Measurements from ENCODE around the gene PTPRD. TPM values are rescaled to one million over a fixed set of nuclear protein-coding genes. Genes with fewer than 3 reads are reported as not detected.

The PTPRD gene
- total and polyA plus RNA-seq, 9 of the 15 experiments (the other 6 are each of a cell fraction or from before 2014, with no cell fraction given), result 0.11 TPM; not detected in 8

DNA sequence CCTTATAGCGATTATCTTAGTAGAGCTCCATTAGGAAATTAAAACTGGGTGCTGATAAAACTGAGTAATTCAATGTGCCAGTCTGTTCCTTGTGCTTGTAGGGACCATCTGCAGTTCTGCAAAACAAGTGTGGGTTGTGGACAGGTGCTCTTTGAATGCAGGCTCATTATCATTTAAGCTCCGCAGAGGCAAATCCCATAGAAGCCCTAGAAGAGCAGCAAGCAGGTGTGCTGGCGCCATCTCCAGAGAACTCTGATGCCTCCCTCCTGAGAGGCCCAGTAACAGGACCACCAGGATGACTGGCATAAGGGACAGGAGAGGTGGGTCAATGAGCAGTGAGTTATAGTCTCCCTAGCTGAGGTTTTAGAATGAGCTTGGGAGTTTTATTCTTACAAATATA, 1470.8 kb downstream of the PTPRD start:
- Histone ChIP-seq H3K79me2 (ENCODE audit: control insufficient read depth, insufficient read depth, low read length) (no peaks in the 10 kb centered on the region), H3K27ac (ENCODE audit: extremely low read depth, low read depth, low read length) (no peak overlapping the region), H3K9ac (ENCODE audit: insufficient read depth in 1 of 2, low read depth in 2 of 2, low read length in 2 of 2) (no peak overlapping the region), H3K9me3 (replicated peaks; ENCODE audit: control insufficient read depth, insufficient read depth, low read depth, low read length) (no peaks in the 10 kb centered on the region), H3K4me1 (replicated peaks in 1 of 2; ENCODE audit: control insufficient read depth in 2 of 2, insufficient read depth in 2 of 2, low read length in 2 of 2) (no peaks in the 10 kb centered on the region), H3K4me3 (no peak overlapping the region), H3K36me3 (ENCODE audit: control insufficient read depth, insufficient read depth, low read length) (no peaks in the 10 kb centered on the region), H3K9me1 (ENCODE audit: control insufficient read depth, insufficient read depth, low read length) (no peaks in the 10 kb centered on the region), H2AFZ (ENCODE audit: low read depth, low read length) (no peak overlapping the region), H4K20me1 (replicated peaks; ENCODE audit: control insufficient read depth, insufficient read depth, low read length) (no peaks in the 10 kb centered on the region), H3K4me2 (ENCODE audit: insufficient read depth, low read length) (no peak overlapping the region), H3K27me3 (ENCODE audit: control insufficient read depth in 2 of 2, insufficient read depth in 2 of 2, low read length in 2 of 2) (no peaks in the 10 kb centered on the region)
- in situ Hi-C loops (cut with MboI) (no loop called here), intact Hi-C loops (cut with micrococcal nuclease) (no loop called here)
- TF ChIP-seq NCOR1 (IDR thresholded peaks at IDR 0.05) (no peak), SMARCE1 (IDR thresholded peaks at IDR 0.05) (no peak), TRIM28 (IDR thresholded peaks at IDR 0.05) (no peak), ZNF41 (CRISPR knock-in tag; conservative IDR thresholded peaks at IDR 0.05) (no peak), ZNF146 (CRISPR knock-in tag; IDR thresholded peaks at IDR 0.05; ENCODE audit: unreplicated experiment) (no peak), SRSF1 (IDR thresholded peaks at IDR 0.05; ENCODE audit: low read depth, low read length) (no peak)
- TF ChIP-seq, protein P1, sequence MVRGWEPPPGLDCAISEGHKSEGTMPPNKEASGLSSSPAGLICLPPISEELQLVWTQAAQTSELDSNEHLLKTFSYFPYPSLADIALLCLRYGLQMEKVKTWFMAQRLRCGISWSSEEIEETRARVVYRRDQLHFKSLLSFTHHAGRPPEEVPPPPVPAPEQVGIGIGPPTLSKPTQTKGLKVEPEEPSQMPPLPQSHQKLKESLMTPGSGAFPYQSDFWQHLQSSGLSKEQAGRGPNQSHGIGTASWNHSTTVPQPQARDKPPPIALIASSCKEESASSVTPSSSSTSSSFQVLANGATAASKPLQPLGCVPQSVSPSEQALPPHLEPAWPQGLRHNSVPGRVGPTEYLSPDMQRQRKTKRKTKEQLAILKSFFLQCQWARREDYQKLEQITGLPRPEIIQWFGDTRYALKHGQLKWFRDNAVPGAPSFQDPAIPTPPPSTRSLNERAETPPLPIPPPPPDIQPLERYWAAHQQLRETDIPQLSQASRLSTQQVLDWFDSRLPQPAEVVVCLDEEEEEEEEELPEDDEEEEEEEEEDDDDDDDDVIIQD (CRISPR knock-in tag; IDR thresholded peaks at IDR 0.05), result no peak
- TF ChIP-seq, protein P2, sequence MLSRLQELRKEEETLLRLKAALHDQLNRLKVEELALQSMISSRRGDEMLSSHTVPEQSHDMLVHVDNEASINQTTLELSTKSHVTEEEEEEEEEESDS (CRISPR knock-in tag; IDR thresholded peaks at IDR 0.05), result no peak
- no peak for FAIRE-seq
- ChIA-PET CTCF (ENCODE audit: low intra/inter-chr PET ratio) (no interaction called here), POLR2A (no interaction called here)
- no peak for ATAC-seq
- BruUV-seq (replicated peaks), result no TSS peak
- DNase-seq (ENCODE audit: extremely low read depth in 1 of 4, low spot score in 3 of 4), result no peak
- WGBS (ENCODE audit: insufficient coverage, low coverage, missing lambda C conversion rate), result 0% methylated on average over 3 of the region's 3 CpGs
